NCI-H1694 (cell line): ENCODE results near the gene CD300C.
"Not testable (repeated sequence)": the region's sequence is repeated elsewhere in the genome, so short reads cannot be mapped to it uniquely, and the experiment has no call there.

Source experiments
- DNase-seq: peaks from one replicate; lab custom pipeline; 2025; lab: John Stamatoyannopoulos, UW

The CD300C gene

DNA sequence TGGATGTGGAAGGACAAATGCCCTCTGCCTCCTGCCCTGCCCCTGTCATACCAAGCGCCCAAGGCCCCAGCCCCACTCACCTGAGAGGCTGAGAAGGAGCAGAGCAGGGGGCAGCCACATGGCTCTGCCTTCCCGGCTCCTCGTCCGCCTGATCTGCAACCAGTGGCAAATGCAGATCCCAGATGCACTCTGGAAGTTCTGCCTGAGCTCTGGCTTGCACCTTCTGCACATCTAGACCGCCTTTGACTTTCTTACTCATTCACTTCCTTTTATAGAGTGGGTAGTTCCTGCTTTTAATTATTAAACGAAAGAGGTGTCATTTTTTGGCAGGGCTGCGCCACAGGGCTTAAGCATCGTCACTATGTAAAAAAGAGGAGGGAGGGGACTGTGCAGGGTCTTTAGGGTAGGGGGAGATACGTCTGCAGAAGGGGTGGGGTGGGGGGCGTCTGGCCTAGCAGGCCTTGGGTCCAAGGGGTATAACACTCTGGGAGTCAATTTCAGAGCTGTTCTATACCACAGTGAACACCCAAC, 14.6 kb downstream of the CD300C start, which contains the start of gene CD300LB:
CD300LB (minus strand) TSS at position 245 of the 531 bp plus-strand sequence; CDS start at position 120, 125 bp downstream.
- no peak for DNase-seq

- DNase-seq, result no peak
Measured at GRCh38 chr17:74530831-74531150, 15.1 kb downstream of the CD300C start.

DNA sequence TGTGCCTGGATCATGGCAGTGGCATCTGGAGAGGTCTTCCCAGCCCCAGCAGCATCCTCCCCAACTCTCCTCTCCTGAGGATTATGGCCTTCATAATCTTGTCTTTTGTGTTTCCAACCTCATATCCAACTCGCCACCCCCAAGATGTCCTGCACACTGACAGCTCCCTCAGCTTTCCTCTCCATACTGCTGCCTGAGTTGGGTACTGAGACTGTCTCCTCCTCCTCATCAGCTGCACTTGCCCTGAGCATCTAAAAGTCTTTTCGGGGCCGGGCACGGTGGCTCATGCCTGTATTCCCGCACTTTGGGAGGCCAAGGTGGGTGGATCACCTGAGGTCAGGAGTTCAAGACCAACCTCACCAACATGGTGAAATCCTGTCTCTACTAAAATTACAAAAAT, 16.7 kb downstream of the CD300C start:
- no peak for DNase-seq

DNA sequence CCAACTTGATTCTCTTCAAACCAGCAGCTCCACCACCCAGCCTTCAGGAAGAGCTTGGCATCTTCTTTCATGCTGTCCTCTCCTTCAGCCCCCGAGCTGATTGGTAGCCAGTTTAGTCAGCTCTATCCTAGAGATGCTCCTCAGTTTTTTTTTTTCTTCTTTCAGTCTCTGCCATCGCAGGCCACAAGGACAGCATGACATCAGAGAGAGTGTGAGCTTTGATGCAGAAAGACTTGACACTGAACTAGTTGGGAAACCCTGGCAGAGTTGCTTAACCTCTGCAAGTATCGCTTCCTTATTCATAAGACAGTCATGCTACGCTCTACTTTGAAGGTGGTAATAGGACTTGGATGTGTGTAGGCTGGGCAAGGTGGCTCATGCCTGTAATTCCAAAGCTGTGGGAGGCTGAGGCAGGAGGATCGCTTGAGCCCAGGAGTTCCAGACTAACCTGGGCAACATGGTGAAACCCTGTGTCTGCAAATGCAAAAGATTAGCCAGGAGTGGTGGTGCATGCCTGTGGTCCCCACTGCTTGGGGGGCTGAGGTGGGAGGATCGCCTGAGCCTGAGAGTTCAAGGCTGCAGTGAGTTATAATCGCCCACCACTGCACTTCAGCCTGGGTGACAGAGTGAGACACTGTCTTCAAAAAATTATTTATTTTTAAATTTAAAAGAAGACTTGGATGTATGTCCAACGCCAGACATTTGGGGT, 17.3 kb downstream of the CD300C start:
- DNase-seq, result no peak

DNA sequence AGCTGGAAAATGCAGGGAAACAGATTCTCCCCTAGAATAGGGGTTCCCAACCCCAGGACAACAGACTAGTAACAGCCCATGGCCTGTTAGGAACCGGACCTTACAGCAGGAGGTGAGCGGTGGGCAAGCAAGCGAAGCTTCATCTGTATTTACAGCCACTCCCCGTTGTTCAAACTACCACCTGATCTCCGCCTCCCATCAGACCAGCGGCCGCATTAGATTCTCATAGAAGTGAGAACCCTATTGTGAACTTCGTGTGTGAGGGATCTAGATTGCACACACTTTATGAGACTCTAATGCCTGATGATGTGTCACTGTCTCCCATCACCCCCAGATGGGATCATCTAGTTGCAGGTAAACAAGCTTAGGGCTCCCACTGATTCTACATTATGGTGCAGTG, 18.2 kb downstream of the CD300C start:
- no peak for DNase-seq

DNA sequence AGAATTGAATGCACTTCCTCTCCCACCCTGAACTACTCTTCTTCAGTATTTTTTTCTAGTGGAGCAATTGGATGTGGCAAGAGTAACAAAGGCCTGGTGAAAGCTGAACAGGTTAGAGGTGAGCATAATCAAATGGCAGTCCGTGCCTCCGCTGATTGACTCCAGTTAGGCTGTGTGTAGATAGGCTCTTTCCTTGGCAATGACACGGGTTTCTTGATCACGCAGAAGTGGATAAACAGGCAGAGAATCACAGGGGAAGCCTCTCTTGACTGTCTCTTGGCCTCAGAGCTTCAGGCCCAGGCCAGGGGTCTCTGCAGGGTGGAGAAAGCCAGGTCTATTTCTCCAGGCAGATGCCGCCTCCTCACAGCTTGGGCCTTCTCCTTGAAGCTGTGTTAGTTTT, 18.8 kb downstream of the CD300C start:
- no peak for DNase-seq

- no peak for DNase-seq
Measured at GRCh38 chr17:74526681-74527080, 19.2 kb downstream of the CD300C start.

DNA sequence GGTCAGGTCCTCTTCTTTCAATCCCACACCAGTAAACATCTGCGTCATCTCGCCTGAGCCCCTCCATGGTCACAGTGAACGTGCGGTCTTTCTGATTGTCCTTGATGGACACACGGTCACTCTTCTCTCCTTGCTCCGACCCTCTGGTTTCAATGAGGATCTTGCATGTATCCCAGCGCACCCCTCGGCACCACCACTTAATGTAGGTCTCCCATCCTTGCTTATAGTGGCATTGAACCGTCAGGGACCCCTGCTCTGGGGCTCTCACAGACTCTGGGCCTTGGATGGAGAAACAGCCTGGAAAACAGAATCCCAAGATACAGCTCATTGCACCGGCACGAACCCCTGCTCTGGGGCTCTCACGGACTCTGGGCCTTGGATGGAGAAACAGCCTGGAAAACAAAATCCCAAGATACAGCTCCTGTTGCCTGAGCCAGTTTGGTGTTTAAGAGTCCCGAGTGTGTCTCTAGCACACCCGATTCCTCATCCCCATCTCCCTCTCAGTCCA, 20.1 kb downstream of the CD300C start:
- no peak for DNase-seq

- no peak for DNase-seq
Measured at GRCh38 chr17:74525465-74525725, 20.5 kb downstream of the CD300C start.

DNA sequence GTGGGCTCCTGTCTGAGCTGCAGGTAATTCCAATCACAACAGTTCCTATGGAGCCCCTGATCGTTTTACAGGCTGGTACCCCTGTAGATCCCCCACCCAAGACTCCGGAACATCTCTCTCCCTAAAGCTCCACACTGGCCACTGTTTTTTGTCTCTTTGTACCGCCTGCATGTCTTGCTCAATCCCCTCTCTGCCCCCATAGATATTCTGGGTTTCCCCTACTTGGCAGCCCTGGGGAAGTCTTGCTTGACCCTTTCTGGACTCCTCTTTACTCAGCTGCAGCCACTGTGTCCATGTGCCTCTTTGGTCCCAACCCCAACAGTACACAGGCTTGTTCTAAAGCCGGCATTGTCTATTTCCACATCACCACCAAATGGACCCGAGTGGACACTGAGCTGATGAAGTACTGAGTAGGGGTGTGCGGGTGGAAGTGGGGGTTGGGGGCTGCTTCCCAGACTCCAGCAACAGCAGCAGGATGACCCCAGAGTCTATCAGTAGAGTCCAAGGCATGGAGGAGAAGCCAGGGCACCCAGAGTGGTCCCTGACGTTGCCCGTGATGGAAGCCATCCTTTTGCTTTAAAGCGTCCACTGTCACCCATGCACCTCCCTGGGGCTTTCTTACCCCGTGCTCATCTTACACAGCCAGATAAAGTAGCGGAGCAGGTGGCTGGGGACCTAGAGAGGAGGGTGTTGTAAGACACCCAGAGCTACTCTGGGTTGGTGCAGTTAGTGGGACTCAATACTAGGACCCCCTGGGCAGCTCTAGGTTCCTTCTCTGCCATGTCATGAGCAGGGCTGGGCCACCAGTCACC, 21.1 kb downstream of the CD300C start:
- no peak for DNase-seq

DNA sequence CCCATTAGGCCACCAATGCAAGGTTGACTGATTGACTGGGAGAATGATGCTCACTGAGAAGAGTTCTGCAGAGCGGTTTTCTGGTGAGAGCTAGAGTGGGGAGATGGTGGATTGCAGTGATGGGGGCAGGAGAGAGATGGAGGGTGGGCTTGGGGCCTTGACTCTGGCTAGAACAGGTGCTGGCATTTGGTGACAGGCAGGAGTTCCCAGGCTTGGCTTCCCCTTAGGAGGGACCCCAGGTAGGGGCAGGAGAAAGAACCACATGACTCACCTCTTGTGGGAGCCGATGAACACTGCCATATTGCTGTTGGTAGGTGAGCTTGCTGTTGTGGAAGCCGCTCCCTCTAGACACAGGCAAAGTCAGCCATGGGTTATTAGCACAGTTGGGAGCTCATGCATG, 22.6 kb downstream of the CD300C start:
- no peak for DNase-seq

GRCh38 chr17:74522381-74523105, 23.4 kb downstream of the CD300C start:
- no peak for DNase-seq

- no peak for DNase-seq
Measured at GRCh38 chr17:74521701-74522201, 24.2 kb downstream of the CD300C start.

GRCh38 chr17:74520790-74521480, 25.0 kb downstream of the CD300C start:
- no peak for DNase-seq

- no peak for DNase-seq
Measured at GRCh38 chr17:74520016-74520434, 25.9 kb downstream of the CD300C start.

- DNase-seq, result not testable (repeated sequence)
Measured at GRCh38 chr17:74518413-74518981, 27.4 kb downstream of the CD300C start.

- no peak for DNase-seq
Measured at GRCh38 chr17:74516561-74517328, 29.2 kb downstream of the CD300C start.

- no peak for DNase-seq
Measured at GRCh38 chr17:74515941-74516340, 30.0 kb downstream of the CD300C start.

DNA sequence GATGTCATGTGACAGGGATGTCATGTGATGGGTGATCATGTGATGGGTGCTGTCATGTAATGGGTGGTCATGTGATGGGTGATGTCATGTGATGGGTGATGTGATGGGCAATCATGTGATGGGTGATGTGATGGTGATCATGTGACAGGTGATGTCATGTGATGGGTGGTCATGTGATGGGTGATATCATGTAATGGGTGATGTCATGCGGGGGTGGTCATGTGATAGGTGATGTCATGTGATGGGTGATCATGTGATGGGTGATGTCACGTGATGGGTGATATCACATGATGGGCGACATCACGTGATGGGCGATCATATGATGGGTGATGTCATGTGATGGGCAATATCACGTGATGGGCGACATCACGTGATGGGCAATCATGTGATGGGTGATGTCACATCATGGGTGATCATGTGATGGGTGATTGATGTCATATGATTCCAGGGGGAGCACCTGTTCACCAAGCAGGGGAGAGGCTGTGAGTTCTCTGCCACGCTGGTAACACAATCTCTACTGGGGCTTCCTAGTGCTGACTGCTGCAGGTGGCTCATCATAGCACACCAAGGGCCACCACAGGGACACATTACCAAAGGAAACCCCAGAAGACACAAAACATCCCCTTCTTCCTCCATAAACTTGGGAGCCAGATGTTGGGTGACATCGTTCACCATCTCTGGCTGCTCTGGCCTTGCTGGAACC, 31.1 kb downstream of the CD300C start:
- no peak for DNase-seq
